Measurements from ENCODE around the gene POLR2A. TPM values are rescaled to one million over a fixed set of nuclear protein-coding genes. Genes with fewer than 3 reads are reported as not detected.
A peak's percentile ranks its signal among the peaks of the same experiment; 100 is the strongest.

Gene POLR2A
- total RNA-seq, 2 donors from 2014 or later, result 73.5 to 137 TPM

DNA sequence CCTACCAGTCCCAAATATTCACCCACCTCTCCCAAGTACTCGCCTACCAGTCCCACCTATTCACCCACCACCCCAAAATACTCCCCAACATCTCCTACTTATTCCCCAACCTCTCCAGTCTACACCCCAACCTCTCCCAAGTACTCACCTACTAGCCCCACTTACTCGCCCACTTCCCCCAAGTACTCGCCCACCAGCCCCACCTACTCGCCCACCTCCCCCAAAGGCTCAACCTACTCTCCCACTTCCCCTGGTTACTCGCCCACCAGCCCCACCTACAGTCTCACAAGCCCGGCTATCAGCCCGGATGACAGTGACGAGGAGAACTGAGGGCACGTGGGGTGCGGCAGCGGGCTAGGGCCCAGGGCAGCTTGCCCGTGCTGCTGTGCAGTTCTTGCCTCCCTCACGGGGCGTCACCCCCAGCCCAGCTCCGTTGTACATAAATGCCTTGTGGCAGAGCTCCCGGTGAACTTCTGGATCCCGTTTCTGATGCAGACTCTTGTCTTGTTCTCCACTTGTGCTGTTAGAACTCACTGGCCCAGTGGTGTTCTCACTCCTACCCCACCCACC is 29.8 kb downstream of the POLR2A start:
- Histone ChIP-seq H3K4me1 (peaks cover 6% of the 10 kb centered on the region), H3K27me3 (no peaks in the 10 kb centered on the region), H3K9me3 (no peaks in the 10 kb centered on the region), H3K4me3 (no peak overlapping the region), H3K36me3 (peaks cover 19% of the 10 kb centered on the region), H3K9ac (ENCODE audit: low read depth in 2 of 2, low read length in 2 of 2) (no peak overlapping the region), H3K27ac (no peak overlapping the region)
- TF ChIP-seq, protein P1, sequence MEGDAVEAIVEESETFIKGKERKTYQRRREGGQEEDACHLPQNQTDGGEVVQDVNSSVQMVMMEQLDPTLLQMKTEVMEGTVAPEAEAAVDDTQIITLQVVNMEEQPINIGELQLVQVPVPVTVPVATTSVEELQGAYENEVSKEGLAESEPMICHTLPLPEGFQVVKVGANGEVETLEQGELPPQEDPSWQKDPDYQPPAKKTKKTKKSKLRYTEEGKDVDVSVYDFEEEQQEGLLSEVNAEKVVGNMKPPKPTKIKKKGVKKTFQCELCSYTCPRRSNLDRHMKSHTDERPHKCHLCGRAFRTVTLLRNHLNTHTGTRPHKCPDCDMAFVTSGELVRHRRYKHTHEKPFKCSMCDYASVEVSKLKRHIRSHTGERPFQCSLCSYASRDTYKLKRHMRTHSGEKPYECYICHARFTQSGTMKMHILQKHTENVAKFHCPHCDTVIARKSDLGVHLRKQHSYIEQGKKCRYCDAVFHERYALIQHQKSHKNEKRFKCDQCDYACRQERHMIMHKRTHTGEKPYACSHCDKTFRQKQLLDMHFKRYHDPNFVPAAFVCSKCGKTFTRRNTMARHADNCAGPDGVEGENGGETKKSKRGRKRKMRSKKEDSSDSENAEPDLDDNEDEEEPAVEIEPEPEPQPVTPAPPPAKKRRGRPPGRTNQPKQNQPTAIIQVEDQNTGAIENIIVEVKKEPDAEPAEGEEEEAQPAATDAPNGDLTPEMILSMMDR (IDR thresholded peaks at IDR 0.05), result no peak
- intact Hi-C loops (cut with DNase I), result loop anchor here (2.0 to 10.0 kb wide), 2 partner anchors 47 to 159 kb away; partner anchors contain the start of genes KCTD11, SENP3 and TMEM95
- DNase-seq, result no peak

DNA sequence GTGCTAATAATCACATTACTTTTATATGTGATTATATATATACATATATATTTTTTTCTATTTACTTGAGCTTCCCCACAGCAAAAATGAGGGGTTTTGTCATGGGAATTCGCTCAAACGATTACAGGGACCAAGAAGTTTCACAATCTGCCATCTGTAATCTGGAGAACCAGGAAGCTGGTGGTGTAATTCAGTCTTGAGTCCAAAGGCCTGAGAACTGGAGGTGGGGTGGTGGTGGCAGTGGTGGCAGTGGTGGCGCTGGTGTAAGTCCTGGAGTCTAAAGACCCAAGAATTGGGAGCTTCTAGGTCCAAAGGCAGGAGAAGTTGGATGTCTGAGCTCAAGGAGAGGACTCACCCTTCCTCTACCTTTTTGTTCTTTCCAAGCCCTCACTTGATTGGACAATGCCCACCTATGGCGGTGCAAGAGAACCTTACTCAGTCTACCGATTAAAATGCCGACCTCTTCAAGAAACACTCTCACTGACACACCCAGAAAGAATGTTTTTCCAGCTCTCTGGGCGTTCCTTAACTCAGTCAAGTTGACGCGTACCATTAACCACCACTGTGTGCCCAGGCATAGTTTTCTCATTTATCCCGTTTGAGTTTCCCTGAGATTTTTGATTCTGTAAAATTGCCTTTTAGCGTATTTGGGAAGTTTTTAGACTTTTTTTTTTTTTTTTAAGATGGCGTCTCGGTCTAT is 31.9 kb downstream of the POLR2A start:
- Histone ChIP-seq H3K4me3 (no peak overlapping the region), H3K27me3 (no peaks in the 10 kb centered on the region), H3K36me3 (peaks cover 13% of the 10 kb centered on the region), H3K9me3 (no peaks in the 10 kb centered on the region), H3K27ac (peak overlapping the region; percentile 53), H3K4me1 (peaks cover 6% of the 10 kb centered on the region), H3K9ac (ENCODE audit: low read depth in 2 of 2, low read length in 2 of 2) (peak overlapping the region in 1 of 2 donors; percentile 21)
- intact Hi-C loops (cut with DNase I), result loop anchor here (2.0 to 10.0 kb wide), 2 partner anchors 45 to 161 kb away; partner anchors contain the start of genes KCTD11, SENP3 and TMEM95
- TF ChIP-seq, protein P1 (IDR thresholded peaks at IDR 0.05), result no peak
- peak; percentile 74 for DNase-seq

DNA sequence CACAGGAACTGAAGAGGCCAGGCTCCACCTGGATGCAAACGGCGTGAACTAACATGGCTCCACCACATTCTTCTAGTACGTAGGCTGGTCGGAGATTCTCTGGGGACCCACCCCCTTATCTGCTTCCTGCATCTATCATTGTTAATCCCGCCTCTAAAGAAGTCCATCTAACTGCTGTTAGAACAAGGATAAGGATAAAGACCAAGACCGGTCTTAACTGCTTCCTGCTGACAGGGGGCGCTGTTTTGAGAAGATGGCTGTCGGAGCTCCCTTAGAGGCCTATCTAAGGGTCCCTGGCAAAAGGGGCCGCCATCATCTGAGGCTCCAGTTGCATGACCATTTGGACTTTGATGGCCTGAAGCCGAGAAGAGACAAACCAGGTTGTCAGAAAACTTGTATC is 38.9 kb downstream of the POLR2A start:
- Histone ChIP-seq H3K9me3 (no peaks in the 10 kb centered on the region), H3K27me3 (no peaks in the 10 kb centered on the region), H3K36me3 (no peaks in the 10 kb centered on the region), H3K27ac (no peak overlapping the region), H3K9ac (ENCODE audit: low read depth in 2 of 2, low read length in 2 of 2) (no peak overlapping the region), H3K4me3 (no peak overlapping the region), H3K4me1 (no peaks in the 10 kb centered on the region)
- DNase-seq, result no peak
- TF ChIP-seq, protein P1 (IDR thresholded peaks at IDR 0.05), result peak; percentile 25
- intact Hi-C loops (cut with DNase I), result no loop called here

DNA sequence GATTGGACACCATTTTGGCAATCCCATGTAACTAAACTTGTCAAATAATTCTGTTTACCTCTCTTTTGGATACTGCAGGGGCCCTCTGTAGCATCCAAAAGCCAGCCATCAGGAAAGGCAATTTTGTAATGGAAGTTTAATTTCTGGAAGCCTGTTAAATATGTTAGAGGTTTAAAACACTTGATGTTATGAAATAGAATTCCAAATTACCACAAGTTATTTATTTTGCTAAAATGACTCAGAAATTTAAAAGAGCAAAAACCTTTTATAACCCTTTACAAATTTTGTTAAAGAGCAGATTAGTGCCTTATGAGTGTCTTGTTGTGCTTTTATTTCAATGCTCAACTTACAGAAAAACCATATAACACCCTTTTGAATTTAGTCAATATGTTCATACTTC is 44.7 kb downstream of the POLR2A start:
- Histone ChIP-seq H3K27me3 (no peaks in the 10 kb centered on the region), H3K4me3 (no peak overlapping the region), H3K36me3 (no peaks in the 10 kb centered on the region), H3K9ac (ENCODE audit: low read depth in 2 of 2, low read length in 2 of 2) (no peak overlapping the region), H3K4me1 (no peaks in the 10 kb centered on the region), H3K9me3 (no peaks in the 10 kb centered on the region), H3K27ac (no peak overlapping the region)
- TF ChIP-seq, protein P1 (IDR thresholded peaks at IDR 0.05), result no peak
- intact Hi-C loops (cut with DNase I), result no loop called here
- no peak for DNase-seq

DNA sequence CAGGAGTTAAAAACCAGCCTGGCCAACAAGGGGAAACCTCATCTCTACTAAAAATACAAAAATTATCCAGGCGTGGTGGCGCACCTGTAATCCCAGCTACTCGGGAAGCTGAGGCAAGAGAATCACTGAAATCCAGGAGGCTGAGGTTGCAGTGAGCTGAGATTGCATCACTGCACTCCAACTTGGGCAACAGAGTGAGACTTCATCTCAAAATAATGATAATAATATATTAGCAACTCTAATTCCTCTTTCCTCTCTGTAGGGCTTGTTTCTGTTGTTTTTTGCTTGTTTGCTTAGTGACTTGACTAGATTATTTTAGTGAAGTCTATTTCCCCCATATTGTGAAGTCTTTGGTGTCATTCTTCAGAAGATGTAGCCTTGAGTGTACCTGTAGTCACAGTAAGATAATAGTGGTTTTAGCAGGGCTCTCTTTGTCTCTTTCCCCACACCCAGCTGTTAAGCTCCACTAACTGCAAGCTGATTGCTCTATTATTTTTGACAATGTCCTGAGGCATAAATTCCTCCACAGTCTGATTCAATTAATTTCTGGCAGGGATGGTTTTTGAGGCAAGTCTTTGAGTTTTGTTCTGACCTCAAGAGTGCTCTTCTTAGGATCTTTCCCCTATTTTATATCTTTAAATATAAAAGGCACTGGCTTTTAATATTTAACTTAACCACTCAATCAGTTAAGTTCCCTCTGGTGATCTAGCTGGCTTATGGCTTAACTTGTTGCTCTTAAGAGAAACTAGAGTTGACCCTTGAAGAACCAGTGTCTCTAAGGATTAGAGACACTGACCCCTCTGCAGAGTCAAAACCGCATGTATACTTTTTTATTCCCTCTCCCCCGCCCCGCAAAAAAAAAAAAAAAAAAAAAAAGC is 46.1 kb downstream of the POLR2A start:
- Histone ChIP-seq H3K27ac (no peak overlapping the region), H3K27me3 (no peaks in the 10 kb centered on the region), H3K36me3 (no peaks in the 10 kb centered on the region), H3K4me3 (no peak overlapping the region), H3K4me1 (no peaks in the 10 kb centered on the region), H3K9me3 (no peaks in the 10 kb centered on the region), H3K9ac (ENCODE audit: low read depth in 2 of 2, low read length in 2 of 2) (no peak overlapping the region)
- TF ChIP-seq, protein P1 (IDR thresholded peaks at IDR 0.05), result no peak
- intact Hi-C loops (cut with DNase I), result no loop called here
- no peak for DNase-seq

Measured in colonic mucosa (tissue), 4 donors.